CMK (cell line): ENCODE measurements around the gene ZNF784.
A peak's percentile ranks its signal among the peaks of the same experiment; 100 is the strongest.

Source experiments
- DNase-seq: peaks from one replicate; pipeline ENCODE4 v3.0.0-alpha.2; 2010; ENCODE audit warnings: low read depth

Gene ZNF784

GRCh38 chr19:55643003-55643886, 18.9 kb upstream of the ZNF784 start, which contains the start of gene ZNF581:
ZNF581 (plus strand) TSS chr19:55643649; CDS start chr19:55644572, 923 bp downstream.
- DNase-seq, result no peak

- no peak for DNase-seq
Observed at GRCh38 chr19:55642153-55643002, 18.0 kb upstream of the ZNF784 start.

DNA sequence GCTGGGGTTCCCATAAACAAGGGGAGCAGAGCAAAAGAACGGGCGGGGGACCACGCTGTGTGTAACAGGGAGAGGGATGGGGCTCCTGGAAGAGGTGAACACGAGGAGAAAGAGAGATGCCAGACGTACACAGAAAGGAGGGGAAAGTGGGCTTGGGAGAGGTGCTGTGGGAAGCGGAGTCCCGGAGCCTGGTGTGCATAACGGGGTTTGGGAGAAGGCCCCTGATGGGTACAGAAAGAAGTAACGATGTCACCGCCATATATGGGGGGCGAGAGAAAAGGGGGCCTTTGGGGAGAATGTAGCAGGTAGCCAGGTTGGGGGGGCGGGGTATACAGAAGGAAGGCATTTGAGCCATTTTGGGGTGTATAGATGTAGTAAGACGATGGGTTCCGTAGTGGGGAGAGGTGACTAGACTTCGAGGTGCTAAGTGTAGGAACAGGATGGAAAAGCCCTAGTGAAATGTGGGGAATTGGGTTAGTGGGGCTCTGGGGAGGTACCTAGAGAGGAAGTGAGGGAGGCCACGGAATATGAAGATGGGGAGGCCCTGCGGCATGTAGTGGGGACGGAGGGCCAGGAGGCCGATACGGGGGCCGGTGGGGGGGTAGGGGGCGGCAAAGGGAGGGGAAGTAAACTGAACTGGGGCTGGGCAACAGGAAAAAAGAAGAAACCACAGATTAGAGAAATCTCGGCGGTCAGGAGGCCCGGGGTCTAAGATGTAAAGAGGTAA, 17.2 kb upstream of the ZNF784 start:
- no peak for DNase-seq

- DNase-seq, result peak; percentile 67
Observed at GRCh38 chr19:55640577-55641425, 16.4 kb upstream of the ZNF784 start, which contains the start of gene ZNF580. ZNF580 (plus strand) TSS chr19:55641002; CDS start chr19:55642509, 1,507 bp downstream.

GRCh38 chr19:55640043-55640576, 15.7 kb upstream of the ZNF784 start:
- DNase-seq, result no peak

- DNase-seq, result no peak
Observed at GRCh38 chr19:55638864-55639359, 14.5 kb upstream of the ZNF784 start.

GRCh38 chr19:55637534-55637933, 13.2 kb upstream of the ZNF784 start:
- DNase-seq, result no peak

- no peak for DNase-seq
Observed at GRCh38 chr19:55636723-55637122, 12.4 kb upstream of the ZNF784 start.

DNA sequence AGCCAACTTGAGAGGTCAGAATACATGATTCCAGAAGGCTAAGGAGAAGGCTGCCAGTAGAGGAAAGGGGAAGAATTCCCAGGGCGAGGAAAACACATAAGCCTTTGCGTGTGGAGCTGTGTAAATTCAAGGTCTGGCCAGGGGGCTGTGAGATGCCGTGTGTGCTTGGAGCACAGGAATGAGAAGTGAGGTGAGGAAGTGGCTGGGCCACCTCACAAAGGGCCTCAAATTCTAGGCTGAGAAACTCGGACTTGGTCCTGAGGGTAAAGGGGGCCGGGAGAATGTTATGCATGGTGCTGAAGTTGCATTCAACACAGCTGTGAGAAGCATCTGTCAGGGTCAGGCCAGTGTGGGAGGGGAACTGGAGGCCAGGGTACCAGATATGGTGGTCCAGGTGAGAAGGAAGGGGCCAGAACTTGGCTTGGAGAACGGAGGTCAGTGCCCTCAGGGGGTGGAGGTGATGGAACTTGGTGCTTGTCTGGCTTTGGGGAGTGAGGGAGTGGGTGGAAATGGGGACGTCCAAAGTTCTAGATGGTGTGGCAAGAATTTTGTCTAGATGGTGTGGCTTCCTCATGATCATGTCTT, 11.6 kb upstream of the ZNF784 start:
- no peak for DNase-seq

DNA sequence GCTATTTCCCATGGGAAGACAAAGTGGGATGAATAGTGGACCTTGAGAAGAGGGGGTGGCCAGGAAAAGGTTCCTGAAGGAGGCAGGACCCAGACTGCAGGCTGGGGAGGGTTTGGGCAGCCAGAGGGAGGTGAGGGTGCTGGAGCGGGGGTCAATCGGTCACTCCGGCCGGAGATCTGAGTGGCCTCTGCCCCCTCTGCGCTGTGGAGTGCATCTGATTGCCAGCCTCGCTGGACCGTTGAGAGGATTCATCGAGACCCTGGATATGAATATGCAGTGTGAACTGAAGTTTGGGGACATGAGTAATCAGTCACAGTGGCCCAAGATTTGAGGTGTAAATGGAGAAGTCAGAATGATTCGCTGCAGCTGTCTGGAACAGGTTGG, 11.0 kb upstream of the ZNF784 start:
- no peak for DNase-seq

DNA sequence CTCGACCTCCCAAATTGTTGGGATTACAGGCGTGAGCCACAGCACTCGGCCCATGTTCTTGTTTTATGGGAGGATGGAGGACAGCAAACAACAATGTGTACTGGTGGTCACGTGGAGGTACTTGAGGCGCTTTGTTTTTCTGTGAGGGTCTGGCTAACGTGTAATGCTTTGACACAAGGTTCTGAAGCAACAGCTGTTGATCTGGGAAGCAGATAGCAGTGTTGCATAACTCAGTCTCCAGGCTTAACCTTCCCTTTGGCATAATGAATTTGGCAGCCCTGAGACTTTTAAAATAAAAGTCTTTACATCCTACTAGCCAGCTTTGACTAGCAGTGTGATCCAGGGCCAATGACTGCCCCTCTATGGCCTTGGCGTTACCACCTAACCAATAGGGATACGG, 9.5 kb upstream of the ZNF784 start:
- DNase-seq, result no peak

DNA sequence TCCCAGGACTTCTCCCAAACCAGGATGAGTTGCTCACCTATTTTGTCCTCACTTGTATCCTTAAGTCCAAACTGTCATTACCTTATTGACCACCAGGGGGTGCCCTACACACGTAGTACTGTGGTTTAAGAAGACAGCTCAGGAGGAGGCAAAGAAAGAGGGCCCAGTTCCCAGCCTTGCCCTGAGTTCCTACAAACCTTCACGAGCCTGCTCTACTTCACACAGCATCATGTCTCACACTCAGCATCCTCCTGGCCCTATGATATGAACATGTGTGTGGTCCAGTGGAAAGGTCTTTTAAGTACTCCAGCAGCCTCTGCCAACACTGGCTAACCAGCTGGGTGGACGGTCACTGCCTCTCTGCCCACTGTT, 8.1 kb upstream of the ZNF784 start:
- peak; percentile 98 for DNase-seq

DNA sequence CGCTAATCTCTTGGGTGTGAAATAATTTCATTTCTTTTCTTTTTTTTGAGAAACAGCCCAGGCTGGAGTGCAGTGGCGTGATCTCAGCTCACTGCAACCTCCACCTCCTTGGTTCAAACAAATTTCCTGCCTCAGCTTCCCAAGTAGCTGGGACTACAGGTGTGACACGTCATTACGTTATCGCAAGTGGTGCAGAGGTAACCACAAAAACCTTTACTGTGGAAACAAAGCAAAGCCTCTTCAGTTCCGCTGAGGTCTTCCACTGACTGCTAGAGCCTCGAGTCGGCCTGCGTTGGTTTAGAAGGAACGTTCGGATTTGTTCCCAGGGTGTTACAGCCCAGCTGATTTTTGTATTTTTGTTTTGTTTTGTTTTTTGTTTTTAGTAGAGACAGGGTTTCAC, 2.0 kb upstream of the ZNF784 start:
- DNase-seq, result no peak

DNA sequence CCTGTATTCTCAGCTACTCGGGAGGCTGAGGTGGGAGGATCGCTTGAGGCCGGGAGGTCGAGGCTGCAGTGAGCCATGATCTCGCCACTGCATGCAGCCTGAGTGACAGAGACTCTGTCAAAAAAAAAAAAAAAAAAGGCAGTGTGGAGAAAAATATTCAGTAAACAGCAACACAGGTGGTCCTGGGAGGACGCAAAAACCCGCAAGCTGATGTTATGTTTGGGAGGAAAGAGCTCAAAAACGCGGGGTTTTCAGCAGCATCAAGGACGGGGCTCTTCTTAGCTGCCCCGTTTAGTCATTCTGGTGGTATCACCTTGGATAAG, 599 bp upstream of the ZNF784 start:
- DNase-seq, result no peak

DNA sequence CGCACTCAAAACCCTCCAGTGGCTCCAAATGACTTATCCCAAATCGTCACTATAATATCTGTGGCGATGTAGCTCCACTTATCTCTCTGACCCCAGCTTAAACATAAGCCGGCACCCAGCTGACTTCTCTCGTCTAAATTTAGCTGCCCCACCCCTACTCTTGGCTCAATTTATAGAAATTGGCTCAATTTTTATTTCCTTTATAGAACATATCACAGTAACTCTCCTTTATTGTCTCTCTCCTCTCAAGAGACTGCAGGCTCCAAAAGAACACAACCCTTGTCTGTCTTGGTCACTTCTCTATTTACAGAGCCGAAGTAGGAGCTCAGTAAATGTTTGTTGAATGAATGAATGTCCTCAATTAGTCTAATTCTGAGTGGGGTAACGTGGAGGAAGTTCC, 805 bp downstream of the ZNF784 start:
- no peak for DNase-seq

GRCh38 chr19:55623130-55623529, 1.2 kb downstream of the ZNF784 start:
- DNase-seq, result no peak

GRCh38 chr19:55622242-55622969, 2.0 kb downstream of the ZNF784 start:
- DNase-seq, result no peak

GRCh38 chr19:55621673-55622231, 2.6 kb downstream of the ZNF784 start:
- no peak for DNase-seq

DNA sequence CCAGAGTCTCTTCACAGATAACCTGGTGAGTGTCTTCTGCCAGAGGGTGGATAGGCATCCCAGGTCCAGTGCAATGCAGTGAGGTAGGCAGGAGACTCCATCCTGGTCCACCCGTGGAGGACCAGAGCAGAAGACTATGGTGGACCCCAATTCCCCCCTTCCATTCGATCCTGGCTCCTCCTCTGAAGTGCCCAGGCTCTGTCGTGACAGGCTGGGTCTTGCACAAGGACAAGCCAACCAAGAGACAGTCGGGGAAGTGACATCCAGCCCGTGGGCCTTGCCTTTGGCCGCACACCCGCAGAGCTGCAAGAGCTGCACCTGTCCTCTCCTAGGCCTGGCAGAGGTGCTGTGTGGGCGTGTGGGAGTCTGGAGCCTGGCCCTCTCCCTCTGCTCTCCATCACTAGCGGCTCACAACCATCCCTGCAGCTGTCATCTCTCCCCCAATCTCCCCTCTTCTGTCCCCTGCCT, 3.1 kb downstream of the ZNF784 start:
- DNase-seq, result no peak
